Caco-2 (cell line): Measurements from ENCODE around the gene NFE2L1. TPM values are rescaled to one million over a fixed set of nuclear protein-coding genes. Genes with fewer than 3 reads are reported as not detected.

Experiments
- BruUV-seq: library from RNA; stranded (reverse); fragments of 400-500 nt; replicated peaks from 2 replicates; lab custom pipeline; 2021; lab: Mats Ljungman, UMichigan
- CTCF ChIA-PET: fragments of 300-600 bp; sonication (Branson Sonifier 250); formaldehyde crosslinking; loops from one replicate; lab custom pipeline; 2022; ENCODE audit warnings: antibody characterized with exemption; lab: Charles Lee
- POLR2A ChIA-PET: fragments of 300-600 bp; sonication (Branson Sonifier 250); formaldehyde crosslinking; loops from one replicate; lab custom pipeline; 2022; ENCODE audit warnings: antibody characterized with exemption; lab: Charles Lee
- DNase-seq, 2 experiments: peaks; one replicate each; pipeline versions ENCODE4 v3.0.0 to v3.0.0-alpha.2; 2020 to 2022
- H3K27me3 ChIP-seq: replicated peaks from 2 replicates; pipeline ENCODE4 v1.6.0; 2011; ENCODE audit warnings: low read length; ENCODE audit not compliant: control insufficient read depth, insufficient read depth
- H3K36me3 ChIP-seq: 2 replicates; pipeline ENCODE4 v1.5.1; 2011; ENCODE audit warnings: low read length; ENCODE audit not compliant: control insufficient read depth, insufficient read depth
- H3K4me1 ChIP-seq: fragments of 250-450 bp; sonication (Bioruptor Pico); 2 replicates; pipeline ENCODE4 v1.5.1; 2020; ENCODE audit warnings: mild to moderate bottlenecking
- H3K4me3 ChIP-seq: 2 replicates; pipeline ENCODE4 v1.5.1; 2011; ENCODE audit warnings: low read depth, mild to moderate bottlenecking, control low read depth, low read length
- H3K9me3 ChIP-seq: fragments of 250-450 bp; sonication (Bioruptor Pico); 2 replicates; pipeline ENCODE4 v1.5.1; 2020; ENCODE audit warnings: mild to moderate bottlenecking, moderate library complexity
- H3K27ac Mint-ChIP-seq: one replicate; pipeline ENCODE4 v1.8.0; 2022; ENCODE audit warnings: mixed read lengths; ENCODE audit not compliant: unreplicated experiment
- H3K27me3 Mint-ChIP-seq: one replicate; pipeline ENCODE4 v1.8.0; 2022; ENCODE audit warnings: mixed read lengths; ENCODE audit not compliant: insufficient read depth, unreplicated experiment
- H3K36me3 Mint-ChIP-seq: one replicate; pipeline ENCODE4 v1.8.0; 2022; ENCODE audit warnings: mild to moderate bottlenecking, mixed read lengths; ENCODE audit not compliant: insufficient read depth, unreplicated experiment
- H3K4me1 Mint-ChIP-seq: one replicate; pipeline ENCODE4 v1.8.0; 2022; ENCODE audit warnings: low read depth, mixed read lengths; ENCODE audit not compliant: unreplicated experiment
- H3K4me3 Mint-ChIP-seq: one replicate; pipeline ENCODE4 v1.8.0; 2022; ENCODE audit warnings: mild to moderate bottlenecking, moderate library complexity, mixed read lengths; ENCODE audit not compliant: unreplicated experiment
- H3K9me3 Mint-ChIP-seq: one replicate; pipeline ENCODE4 v1.8.0; 2022; ENCODE audit warnings: mixed read lengths; ENCODE audit not compliant: unreplicated experiment
- CTCF ChIP-seq, 2 experiments: fragments of 200-600 bp in 1 of 2; IDR thresholded peaks; 1 replicate in 1 of 2; 2 replicates in 1 of 2; pipeline versions ENCODE4 v1.5.1 to v1.8.0; 2011 to 2022; ENCODE audit warnings: antibody characterized with exemption in 1 of 2, control low read depth in 1 of 2, inconsistent platforms in 1 of 2, low read depth in 1 of 2, low read length in 1 of 2, mild to moderate bottlenecking in 1 of 2, moderate library complexity in 1 of 2; ENCODE audit not compliant: insufficient read depth in 1 of 2, severe bottlenecking in 1 of 2, unreplicated experiment in 1 of 2
- intact Hi-C: fragments of 100-400 bp; cut with micrococcal nuclease; formaldehyde crosslinking; loops from one replicate; pipeline ENCODE4 v1.10.0; 2022; ENCODE audit not compliant: unreplicated experiment
- total RNA-seq: library from RNA; stranded (reverse); gene quantifications from 2 replicates; pipeline ENCODE4 v1.2.3, GENCODE V29; 2022

The NFE2L1 gene
- total RNA-seq, 1 experiment from 2014 or later, result 356 TPM

GRCh38 chr17:48095611-48096010, 47.5 kb downstream of the NFE2L1 start:
- BruUV-seq, result no TSS peak
- H3K36me3 ChIP-seq, result no peaks in the 10 kb centered on the region
- Mint-ChIP-seq H3K4me3 (no peak overlapping the region), H3K9me3 (no peaks in the 10 kb centered on the region), H3K4me1 (peaks cover 7% of the 10 kb centered on the region), H3K27me3 (no peaks in the 10 kb centered on the region), H3K27ac (no peak overlapping the region), H3K36me3 (peaks cover 49% of the 10 kb centered on the region)
- H3K4me1 ChIP-seq, result peaks cover 8% of the 10 kb centered on the region
- no peak for TF ChIP-seq CTCF (IDR thresholded peaks at IDR 0.05; ENCODE audit: insufficient read depth in 1 of 2, low read depth in 1 of 2, low read length in 1 of 2, severe bottlenecking in 1 of 2, unreplicated experiment in 1 of 2)
- no peaks in the 10 kb centered on the region for H3K27me3 ChIP-seq
- no peak overlapping the region for H3K4me3 ChIP-seq
- DNase-seq, result no peak
- no peaks in the 10 kb centered on the region for H3K9me3 ChIP-seq
- ChIA-PET POLR2A (no interaction called here), CTCF (interaction anchor here (1.4 kb wide), 1 partner anchor 69 kb away, joined by 5 read pairs; no protein-coding TSS in a partner anchor)
- intact Hi-C loops, result no loop called here

- H3K27ac Mint-ChIP-seq, result peak overlapping the region; percentile 79
- Histone ChIP-seq H3K36me3 (no peaks in the 10 kb centered on the region), H3K9me3 (no peaks in the 10 kb centered on the region), H3K4me1 (peaks cover 8% of the 10 kb centered on the region), H3K27me3 (no peaks in the 10 kb centered on the region), H3K4me3 (peak overlapping the region; percentile 83)
- H3K4me1 Mint-ChIP-seq, result peaks cover 7% of the 10 kb centered on the region
- intact Hi-C loops, result loop anchor here (2.0 to 10.0 kb wide), 2 partner anchors 75 to 265 kb away; partner anchors contain the start of genes LRRC46 and MRPL10
- DNase-seq, result no peak
- TSS peak; percentile 58 for BruUV-seq
- no peaks in the 10 kb centered on the region for H3K9me3 Mint-ChIP-seq
- ChIA-PET CTCF (interaction anchor here (0.6 to 2.3 kb wide), 10 partner anchors 14 to 1124 kb away, joined by 3 to 17 read pairs (median 6); partner anchors contain the start of genes CDK5RAP3 and NFE2L1), POLR2A (interaction anchor here (0.5 to 3.2 kb wide), 5 partner anchors 9 to 69 kb away, joined by 3 to 42 read pairs (median 4); partner anchors contain the start of gene NFE2L1)
- H3K4me3 Mint-ChIP-seq, result peak overlapping the region; percentile 93
- peaks cover 32% of the 10 kb centered on the region for H3K36me3 Mint-ChIP-seq
- TF ChIP-seq CTCF (IDR thresholded peaks at IDR 0.05; ENCODE audit: insufficient read depth in 1 of 2, low read depth in 1 of 2, low read length in 1 of 2, severe bottlenecking in 1 of 2, unreplicated experiment in 1 of 2), result no peak
- H3K27me3 Mint-ChIP-seq, result no peaks in the 10 kb centered on the region
These were observed 52.0 kb downstream of the NFE2L1 start for GRCh38 chr17:48100160-48100559.

DNA sequence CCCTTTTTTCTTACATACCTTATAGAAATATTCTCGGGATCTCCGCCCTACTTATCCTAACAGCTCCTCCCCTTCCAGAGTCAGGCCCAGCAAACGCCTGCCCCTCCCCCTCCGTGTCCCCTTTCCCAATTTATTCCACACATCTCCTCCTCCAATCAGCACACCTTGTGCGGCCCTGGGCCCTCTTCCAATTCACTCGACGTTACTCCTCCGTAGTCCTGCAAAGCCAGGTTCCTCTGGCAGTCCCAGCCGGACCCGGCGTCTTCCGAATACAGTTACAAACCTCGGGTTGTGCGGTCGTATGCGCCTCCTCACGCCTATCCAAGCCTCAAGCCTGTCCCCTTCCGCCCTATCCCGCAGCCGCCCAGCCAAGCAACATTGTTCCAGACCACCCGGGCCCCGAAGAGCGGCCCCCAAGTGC, 52.4 kb downstream of the NFE2L1 start:
- BruUV-seq, result no TSS peak
- peak overlapping the region; percentile 93 for H3K4me3 Mint-ChIP-seq
- ChIA-PET POLR2A (interaction anchor here (0.5 to 3.2 kb wide), 6 partner anchors 8 to 130 kb away, joined by 3 to 42 read pairs (median 4); partner anchors contain the start of gene NFE2L1), CTCF (interaction anchor here (0.6 to 2.3 kb wide), 16 partner anchors 14 to 1124 kb away, joined by 3 to 17 read pairs (median 4); partner anchors contain the start of genes CDK5RAP3 and NFE2L1)
- peak overlapping the region; percentile 83 for H3K4me3 ChIP-seq
- H3K9me3 ChIP-seq, result no peaks in the 10 kb centered on the region
- no peaks in the 10 kb centered on the region for H3K27me3 Mint-ChIP-seq
- DNase-seq, result peak; percentile 88 to 91
- H3K27ac Mint-ChIP-seq, result peak overlapping the region; percentile 79
- no peaks in the 10 kb centered on the region for H3K27me3 ChIP-seq
- no peaks in the 10 kb centered on the region for H3K9me3 Mint-ChIP-seq
- intact Hi-C loops, result loop anchor here (1.0 to 10.0 kb wide), 5 partner anchors 20 to 266 kb away; partner anchors contain the start of genes CDK5RAP3, LRRC46, MRPL10 and NFE2L1
- TF ChIP-seq CTCF (IDR thresholded peaks at IDR 0.05; ENCODE audit: insufficient read depth in 1 of 2, low read depth in 1 of 2, low read length in 1 of 2, severe bottlenecking in 1 of 2, unreplicated experiment in 1 of 2), result no peak
- H3K36me3 ChIP-seq, result no peaks in the 10 kb centered on the region
- peaks cover 8% of the 10 kb centered on the region for H3K4me1 ChIP-seq
- peaks cover 27% of the 10 kb centered on the region for H3K36me3 Mint-ChIP-seq
- H3K4me1 Mint-ChIP-seq, result peaks cover 7% of the 10 kb centered on the region
